Stimulated activated CD4-positive, alpha-beta T cell treated with anti-CD3 and anti-CD28 coated beads, Interleukin-12 subunit alpha, Interleukin-12 subunit beta, amount 100 ng/mL, for 4 hours (primary cell): Measurements from ENCODE around the gene MAML1.

Experiments used
- DNase-seq: peaks from one replicate; pipeline ENCODE4 v3.0.0-alpha.2; 2020

MAML1 gene

DNA sequence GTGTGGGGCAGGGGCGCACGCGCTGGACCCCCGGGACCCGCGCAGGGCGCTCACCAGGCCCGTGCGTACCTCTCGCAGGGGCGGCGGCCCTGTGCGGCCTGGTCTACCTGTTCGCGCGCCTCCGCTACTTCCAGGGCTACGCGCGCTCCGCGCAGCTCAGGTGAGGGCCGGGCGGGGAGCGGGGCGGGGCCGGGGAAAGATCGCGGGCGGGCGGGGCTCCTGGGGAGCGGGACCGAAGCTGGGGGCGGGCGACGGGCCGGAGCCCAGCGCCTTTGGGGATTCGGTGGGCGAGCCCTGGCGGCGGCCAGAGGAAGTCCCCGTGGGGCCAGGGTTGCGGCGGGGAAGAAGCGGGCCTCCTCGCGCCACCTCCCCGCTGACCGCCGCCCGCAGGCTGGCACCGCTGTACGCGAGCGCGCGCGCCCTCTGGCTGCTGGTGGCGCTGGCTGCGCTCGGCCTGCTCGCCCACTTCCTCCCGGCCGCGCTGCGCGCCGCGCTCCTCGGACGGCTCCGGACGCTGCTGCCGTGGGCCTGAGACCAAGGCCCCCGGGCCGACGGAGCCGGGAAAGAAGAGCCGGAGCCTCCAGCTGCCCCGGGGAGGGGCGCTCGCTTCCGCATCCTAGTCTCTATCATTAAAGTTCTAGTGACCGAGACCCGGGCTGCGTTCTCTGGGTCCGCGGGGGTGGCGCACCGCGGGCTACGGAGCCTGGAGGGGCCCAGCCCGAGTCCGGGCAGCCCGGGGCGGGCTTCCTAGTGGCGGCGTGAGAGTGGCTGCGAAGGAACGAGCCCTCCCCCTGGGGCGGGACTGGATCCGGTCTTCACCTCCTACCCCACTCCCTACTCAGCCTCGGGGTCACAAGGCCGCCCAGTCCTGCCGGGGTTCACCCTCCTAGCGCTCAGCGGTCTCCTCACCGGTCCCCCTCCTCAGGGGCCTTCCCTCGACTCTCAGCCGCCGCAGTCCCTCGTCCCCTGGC, 63.5 kb downstream of the MAML1 start:
- DNase-seq: peak; percentile 72

DNA sequence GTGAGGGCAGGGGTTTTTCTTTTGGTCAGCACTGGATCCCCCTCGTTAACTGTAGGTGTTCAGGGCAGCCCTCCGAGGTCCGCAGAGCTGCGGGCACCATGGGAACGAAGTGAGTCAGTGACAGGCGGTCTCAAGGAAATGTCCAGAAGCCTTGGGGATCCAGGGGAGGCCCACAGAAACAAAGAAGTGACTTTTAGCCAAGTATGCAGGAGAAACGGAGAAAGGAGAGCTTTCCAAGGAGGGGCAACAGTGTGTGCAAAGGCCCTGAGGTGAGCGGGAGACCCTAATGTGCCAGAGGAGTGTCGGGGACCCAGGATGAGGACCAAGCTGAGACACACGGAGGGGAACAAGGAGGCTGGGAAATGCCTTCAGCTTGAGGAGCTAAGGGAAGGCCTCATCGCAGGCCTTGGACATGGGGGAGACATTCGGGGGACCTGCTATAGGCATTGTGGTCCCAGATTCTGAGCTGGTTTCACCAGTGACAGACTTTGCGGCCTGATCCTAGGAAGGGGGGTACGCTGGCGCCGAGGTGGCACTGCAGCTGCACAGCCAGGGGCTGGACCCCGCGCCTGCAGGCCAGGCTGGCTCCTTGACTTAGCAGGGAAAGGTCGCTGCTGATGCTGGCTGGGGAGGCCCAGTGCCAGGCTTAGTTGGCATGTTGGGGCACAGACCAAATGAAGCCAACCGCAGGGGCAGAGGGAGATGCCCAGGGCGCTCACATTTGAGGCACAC, 64.4 kb downstream of the MAML1 start:
- DNase-seq: no peak

DNA sequence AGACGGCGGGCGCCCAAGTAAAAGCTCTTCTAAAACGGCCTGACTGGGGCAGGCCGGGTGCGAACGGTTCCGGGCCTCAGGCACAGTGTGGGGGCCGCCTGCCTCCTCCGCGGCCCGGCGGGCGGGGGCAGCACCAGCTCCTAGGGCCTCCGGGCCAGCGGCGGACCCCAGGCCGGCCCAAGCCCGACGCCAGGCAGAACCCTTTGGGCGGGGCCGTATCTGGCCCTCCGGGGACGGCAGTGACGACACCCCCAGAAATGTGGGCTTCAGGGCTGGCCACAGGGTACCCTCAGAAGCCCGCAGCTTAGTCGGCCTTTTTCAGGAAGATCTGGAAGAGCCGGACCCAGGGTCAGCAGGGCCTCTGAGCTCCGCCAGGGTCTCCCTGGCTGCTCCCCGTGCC, 65.1 kb downstream of the MAML1 start:
- DNase-seq: no peak

DNA sequence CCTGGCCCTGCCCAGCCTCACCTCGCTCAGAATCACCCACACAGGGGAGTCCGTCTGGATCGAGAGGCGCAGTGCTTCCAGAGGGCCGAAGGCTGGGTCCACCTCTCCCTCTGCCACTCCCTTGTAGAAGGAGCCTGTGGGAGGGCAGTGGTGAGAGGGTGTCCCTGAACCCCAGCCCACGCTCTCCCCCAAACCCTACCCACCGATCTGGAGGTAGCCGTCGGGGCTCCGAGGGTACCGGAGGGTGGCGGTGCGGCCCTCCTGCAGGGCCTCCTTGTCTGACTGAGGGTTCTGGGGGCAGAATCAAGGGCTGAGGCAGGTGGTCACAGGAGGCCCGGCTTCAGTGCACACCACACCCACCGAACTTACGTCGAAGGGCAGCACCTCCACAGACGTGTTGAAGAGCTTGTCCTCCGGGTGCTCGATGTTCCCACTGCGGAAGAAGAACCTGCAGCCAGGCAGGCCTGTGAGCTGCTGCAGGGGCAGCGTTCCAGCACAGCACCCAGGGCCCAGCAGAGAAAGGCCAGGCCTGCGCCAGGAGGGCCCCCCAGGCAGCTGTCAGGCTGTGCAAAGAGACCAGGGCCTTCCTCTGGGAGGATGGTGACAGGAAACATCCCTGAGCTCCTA, 65.6 kb downstream of the MAML1 start:
- no peak for DNase-seq

DNA sequence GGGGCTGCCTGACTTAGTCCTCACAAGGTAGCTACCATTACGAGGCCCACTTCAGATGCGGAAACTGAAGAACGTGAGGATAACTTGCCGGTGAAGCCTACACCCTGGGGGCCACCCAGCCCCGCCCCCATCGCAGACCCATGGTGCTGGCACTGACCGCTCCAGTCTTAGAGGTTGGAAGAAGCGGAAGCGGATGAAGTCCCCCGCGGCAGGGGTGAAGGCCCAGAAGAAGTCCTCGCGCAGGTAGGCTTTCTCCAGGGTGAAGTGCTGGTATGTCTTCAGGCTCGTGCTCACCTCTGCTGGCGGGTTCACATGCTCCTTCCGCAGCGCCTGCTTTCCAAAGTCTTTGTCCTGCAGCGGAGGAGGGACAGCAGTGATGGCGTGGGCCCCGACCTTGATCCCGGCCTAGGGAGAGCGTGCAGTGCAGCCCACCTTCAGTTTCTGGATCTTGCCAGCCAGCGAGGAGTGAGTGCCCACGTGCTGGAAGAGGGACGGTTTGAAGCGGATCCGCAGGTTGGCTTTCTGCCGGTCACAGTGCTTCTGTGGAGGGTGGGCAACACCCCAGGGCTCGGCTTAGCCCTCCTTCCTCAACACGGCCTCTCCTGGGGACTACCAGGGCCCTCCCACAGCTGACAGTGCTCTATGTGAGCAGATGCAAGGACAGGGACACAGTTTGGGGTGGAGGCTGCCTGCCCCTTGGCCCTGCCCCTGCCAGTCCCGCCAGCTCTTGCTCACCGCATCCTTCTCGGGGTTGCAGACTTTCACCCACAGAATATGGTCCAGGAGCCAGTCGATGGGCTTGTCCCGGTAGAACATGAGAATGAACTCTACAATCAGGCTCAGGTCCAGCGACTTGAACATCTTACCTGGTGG, 66.4 kb downstream of the MAML1 start:
- DNase-seq: no peak

DNA sequence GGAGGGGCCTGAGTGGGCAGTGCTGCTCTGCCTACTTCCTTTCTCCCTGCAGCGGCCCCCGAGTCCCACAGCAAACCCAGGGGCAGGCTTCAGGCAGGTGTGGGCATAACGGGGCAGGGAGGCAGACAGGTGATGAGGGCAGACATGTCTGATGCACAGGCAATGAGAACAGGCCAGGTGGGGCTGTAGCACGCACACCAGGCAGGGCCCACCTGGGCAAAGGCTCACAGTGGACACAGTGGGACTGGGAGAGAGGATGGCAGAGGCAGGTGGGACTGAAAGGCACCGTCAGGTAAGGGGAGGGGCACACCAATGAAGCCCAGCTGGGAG, 67.0 kb downstream of the MAML1 start:
- DNase-seq: no peak

DNA sequence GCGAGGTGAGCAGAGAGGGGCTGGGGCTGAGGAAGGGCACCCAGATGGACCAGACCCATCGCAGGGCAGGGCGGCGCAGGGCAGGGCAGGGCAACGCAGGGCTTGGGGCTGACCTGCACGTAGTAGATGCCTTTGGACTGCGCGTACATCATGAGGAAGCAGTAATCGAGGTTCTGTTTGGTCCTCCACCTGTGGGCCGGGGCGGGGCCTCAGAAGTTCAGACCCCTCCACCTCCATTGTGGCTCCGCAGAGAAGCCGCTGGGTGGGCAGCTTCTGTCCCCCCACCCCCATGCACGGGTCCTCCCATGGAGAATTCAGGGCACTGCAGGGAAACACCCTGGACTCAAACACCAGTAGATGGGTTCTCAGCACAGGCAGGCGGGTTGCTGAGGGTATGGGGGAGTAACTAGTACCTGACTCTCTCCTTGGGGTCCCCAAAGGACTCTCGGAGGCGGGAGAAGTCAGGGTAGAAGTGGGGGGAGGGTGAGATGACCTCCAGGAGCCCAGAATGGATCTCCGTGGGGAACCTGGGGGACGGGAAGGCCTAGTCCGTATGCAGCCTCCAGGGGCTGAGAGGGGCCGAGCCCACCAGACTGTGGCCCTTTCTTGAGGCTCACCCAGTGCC, 67.6 kb downstream of the MAML1 start:
- DNase-seq: no peak

DNA sequence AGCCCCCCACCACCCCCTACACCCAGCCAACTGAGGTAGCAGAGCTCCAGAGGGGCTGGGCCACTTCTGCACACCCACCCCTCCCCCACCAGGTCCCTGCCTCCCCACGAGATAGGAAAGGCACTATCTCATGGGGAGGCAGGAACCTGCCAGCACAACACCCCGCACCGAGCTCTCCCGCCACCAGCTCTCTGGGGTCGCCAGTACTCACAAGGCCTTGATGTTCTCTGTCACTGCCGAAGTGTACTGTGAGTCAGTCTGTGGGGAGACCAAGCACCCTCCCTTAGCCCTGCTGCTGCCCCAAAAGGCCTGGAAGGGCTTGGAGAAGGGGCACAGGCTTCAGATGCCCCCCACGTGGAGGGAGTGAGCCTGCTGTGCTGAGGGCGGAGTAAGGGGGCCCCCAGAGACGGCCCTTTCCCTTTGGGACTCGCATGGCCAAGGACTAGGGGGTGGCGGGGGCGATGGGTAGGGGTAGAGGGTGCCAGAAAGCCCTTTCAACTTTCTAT, 68.1 kb downstream of the MAML1 start:
- no peak for DNase-seq

DNA sequence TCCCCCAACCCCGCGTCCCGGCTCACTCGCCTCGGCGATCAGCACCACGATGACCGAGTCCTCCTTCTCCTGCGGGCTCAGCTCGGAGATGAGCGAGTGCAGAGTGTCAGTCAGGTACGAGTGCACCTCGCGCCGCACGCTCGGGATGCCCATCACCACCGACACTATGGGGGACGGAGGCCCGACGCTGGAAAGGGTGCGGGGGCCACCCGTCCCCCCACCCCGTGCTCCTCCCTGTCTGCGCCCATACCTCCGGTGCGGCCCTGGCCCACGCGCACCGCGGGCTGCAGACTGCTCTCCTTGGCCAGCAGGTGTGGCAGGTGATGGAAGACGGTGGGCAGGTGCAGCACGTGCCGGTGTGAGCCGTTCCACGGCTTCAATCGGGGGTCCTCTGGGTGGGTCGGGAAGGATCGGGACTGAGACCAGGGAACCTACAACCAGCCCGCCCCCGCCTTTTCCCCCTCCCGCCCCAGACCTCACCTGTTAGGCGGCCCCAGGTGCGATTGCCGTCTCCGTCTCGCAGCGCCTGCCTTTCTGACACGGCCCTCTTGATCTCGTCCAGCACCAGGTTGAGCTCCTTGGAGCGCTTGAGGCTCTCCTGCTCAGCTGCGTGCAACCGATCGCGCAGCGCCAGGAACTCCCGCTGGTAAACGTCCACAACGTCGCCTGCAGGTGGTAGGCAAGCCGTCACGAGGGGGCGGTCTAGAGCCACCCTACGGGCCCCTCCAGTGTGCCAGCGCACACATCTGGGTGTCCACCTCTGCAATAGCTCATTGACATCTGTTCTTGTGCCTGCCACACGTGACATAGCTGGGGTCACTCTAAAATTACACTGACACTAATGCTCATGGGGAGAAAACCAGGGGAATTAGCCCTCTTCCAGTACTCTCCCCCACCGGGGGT, 68.9 kb downstream of the MAML1 start:
- DNase-seq: peak; percentile 84

DNA sequence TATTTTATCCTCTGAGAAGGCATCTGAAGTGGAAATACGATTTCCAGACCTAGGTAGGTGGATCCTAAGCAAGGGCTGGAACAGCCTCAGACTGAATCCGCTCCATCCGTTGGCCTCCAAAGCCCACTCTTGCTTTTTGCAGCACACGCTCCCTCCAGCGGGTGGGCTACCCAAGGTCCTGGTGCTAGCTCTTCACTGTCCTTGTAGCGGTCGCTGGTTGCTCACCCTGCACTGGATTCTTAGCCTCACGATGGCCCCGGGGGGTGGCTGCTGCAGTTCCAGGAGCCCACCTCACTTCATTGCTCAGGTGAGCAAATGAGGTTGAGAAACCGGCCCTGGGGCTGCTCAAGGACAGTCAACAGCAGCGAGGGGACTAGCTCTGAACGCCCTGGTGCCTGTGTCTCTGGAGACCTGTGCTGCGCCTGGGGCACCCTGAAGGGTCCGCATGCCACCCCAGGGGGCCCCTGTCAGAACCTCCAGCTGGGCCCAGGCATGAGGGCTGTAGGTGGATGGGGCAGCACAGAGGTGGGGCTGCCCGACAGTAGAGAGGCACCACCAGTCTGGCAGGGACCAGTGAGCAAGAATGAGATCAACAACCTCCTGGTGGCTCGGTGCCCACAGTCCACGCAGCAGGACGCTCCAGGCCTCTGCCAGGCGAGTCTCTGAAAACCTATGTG, 69.7 kb downstream of the MAML1 start:
- DNase-seq: no peak

DNA sequence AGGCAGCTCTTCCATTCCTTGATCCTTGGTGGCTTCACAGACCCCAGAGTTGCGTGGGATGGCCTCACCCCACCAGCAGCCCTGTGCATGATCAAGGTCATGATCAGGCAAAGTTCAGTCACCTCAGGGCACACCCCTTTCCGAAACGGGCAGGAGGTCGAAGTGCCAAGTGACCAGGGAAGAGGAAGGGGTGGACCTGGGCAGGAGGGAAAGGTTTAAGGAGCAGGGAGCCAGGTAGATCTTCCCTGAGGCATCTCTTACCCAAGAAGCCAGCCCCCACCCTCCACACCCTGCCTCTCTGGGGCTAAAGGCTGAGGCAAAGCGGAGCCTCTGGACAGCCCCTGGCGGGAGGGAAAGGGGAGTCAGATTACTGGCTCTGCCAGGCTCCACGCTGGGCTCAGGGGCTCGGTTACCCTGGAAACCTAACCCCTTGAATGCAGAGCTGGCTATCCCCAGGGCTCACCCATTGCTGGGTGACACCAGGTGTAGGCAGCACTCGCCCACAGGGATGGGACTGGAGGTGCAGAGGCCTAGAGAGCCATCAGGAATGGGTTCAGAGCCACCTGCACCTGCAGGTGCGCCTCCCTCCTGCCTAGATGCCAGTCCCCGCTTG, 70.4 kb downstream of the MAML1 start:
- no peak for DNase-seq

DNA sequence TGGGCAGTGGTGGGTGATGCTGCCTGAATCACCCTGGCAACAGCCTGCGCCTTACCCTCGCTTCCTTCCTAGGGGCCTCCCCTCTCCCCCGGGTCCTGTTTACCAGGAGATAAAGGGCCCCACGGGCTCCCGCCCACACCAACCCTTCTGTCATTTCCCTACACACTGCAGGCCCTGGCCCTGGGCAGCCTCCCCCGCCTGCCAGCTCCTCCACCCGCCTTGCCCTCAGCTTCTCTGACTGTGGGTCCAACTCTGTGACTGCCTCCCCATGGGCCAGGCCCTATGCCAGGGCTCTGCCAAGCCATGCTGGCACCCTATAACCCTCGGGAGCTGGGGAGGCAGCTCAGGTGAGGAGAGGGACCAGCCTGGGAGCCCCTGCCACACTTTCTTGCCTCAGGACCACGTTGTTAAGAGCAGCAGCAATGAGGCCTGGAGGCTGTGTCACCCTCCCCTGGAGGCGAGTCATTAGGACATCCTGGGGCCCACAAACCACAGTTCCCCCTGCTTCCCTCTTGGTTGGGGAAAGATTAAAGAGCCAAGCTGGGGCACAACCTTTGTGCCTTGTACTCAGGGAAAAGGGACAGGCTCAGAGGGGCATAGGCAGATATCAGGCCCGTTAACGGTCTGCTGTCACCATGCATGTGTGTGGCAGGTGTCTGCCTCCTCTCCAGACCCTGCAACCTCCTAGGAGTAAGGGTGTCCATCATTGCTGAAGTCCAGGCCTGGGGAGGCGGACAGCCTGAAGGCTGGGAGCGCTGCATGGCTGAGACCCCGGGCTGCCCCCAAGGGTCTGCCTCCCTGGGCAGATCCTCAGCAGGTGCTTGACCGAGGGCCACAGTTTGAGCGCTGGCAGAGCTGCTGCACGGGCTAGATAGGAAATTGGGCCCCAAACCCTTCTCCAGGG, 71.3 kb downstream of the MAML1 start:
- peak; percentile 40 for DNase-seq

DNA sequence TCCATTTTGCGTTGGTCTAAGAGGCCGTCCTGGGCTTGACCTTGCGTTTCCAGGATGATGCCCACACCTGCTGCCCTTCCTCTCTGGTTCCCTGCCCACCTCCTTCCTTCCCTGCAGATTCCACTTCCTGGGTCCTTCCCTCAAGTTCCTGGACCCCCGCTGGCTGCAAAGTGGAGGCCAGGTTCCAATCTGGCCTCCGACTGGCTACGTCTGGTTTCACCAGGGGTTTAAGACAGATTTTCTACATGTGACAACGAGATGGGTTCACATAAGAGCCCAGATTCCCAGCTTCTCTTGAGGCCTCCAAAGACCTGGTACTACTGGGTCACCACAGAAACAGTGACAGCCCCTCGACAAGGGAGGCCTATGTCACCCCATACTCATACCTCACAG, 71.9 kb downstream of the MAML1 start:
- DNase-seq: no peak

DNA sequence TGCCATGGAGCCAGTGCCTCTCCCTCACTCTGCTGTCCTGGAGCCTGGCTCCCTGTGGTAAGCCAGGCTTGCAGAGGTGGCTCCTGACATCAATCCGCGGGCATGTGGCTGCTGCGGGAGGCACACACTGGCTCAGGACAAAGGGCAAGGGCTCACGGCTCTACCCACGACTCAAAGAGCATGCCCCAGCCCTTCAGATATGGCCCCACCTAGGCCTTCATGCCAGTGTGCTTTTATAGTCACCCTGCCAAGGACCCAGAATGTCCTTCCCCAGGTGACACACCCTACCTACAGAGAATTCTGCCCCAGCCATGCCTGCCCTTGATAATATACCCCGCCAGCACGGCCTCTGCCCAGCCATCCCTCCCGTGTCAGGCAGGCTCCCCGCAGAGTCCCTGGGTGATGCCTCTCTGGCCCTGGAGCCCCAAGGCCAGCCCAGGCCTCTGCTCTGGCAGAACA, 72.5 kb downstream of the MAML1 start:
- no peak for DNase-seq

DNA sequence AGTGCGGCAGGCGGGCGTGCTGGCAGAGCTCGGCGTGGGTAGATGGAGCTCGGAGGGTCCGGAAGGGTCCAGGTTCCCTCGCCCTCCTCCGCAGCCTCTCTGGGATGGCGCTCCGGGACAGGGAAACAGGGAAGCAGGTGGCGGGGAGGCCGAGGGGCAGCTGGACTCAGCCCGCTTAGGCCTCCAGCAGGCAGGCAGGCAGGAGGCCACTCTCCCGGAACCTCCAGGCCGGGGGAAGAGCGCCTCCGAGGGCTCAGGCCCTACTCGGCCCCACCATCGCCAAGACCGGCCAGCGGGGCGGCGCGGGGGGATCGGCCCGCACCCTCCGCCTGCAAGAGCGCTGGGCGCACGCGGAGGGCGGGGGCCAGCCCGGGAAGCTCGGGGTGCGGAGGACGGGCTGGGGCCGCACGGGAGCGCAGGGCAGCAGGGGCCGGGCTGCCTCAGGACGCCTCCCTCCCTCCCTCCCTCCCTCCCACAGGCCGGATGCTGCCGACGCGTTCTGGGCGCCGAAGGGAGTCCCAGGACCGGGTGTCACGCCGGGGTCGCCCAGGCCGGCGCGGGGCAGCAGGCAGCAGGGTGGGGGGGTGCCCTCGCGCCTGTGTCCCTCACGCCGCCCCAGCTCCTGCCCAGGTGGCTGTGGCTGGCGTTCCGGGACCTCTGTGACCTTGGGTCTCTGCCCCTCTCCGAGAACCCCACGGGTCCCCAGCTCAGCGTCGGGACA, 73.1 kb downstream of the MAML1 start:
- DNase-seq: peak; percentile 37

DNA sequence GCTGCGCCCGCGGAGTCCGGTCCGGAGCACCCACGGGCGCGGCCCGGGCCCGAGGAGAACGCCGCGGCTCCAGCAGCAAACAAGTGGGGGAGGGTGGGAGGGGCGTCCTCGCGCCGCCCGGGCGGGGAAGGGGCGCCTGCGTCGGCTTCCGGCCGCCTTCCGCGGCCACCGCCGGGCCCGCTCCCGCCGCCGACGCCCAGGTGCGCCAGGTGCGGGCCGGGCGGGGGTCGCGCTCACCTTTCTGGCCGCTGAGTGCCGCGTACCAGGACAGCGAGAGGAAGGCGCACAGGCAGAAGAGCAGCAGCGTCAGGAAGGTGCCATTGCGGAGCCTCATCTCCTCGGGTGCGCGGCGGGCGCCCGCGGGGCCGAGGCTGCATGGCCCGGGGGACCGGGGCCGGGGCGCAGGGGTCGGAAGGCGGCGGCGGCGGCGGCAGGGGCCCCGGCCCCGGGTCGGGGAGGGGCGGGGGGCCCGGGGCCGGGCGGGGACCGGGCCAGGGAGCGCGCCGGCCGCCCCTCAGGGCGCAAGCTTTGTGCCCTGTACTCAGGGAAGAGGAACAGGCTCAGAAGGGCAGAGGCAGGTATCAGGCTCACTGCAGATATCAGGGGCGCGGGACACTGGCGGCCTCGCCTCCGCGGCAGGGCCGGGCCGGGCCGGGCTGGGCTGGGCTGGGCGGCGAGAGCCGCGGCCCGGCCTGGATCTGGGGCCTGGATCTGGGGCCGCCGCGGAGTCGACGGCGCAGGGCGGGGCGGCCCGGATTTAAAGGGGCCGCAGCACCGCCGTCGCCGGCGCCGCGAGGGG, 73.8 kb downstream of the MAML1 start, which contains the start of gene MGAT4B:
MGAT4B (minus strand) TSS at position 617 of the 799 bp plus-strand sequence; CDS start at position 334, 283 bp downstream.
- peak; percentile 66 for DNase-seq
